Smooth muscle cell (in vitro differentiated cells): Measurements from ENCODE around the gene GRAP2. TPM values are rescaled to one million over a fixed set of nuclear protein-coding genes. Genes with fewer than 3 reads are reported as not detected.

Experiments
- DNase-seq: peaks from one replicate; lab custom pipeline; 2025; ENCODE audit not compliant: unreplicated experiment; lab: John Stamatoyannopoulos, UW
- H2AFZ ChIP-seq: fragments of 200-600 bp; sonication (generic); 2 replicates; pipeline ENCODE4 v1.6.0; 2016; ENCODE audit warnings: antibody characterized with exemption, low read depth, mild to moderate bottlenecking
- H3F3A ChIP-seq: fragments of 200-600 bp; sonication (generic); 2 replicates; pipeline ENCODE4 v1.6.0; 2017; ENCODE audit warnings: antibody characterized with exemption, low read depth
- H3K27ac ChIP-seq: fragments of 200-600 bp; sonication (generic); 2 replicates; pipeline ENCODE4 v1.5.1; 2016; ENCODE audit warnings: low read depth, mild to moderate bottlenecking
- H3K27me3 ChIP-seq: fragments of 200-600 bp; sonication (generic); 2 replicates; pipeline ENCODE4 v1.6.1; 2016; ENCODE audit warnings: low read depth, mild to moderate bottlenecking
- H3K36me3 ChIP-seq: fragments of 200-600 bp; sonication (generic); 2 replicates; pipeline ENCODE4 v1.5.1; 2016; ENCODE audit warnings: low read depth
- H3K4me1 ChIP-seq: fragments of 200-600 bp; sonication (generic); 2 replicates; pipeline ENCODE4 v1.5.1; 2016; ENCODE audit warnings: low read depth
- H3K4me2 ChIP-seq: fragments of 200-600 bp; sonication (generic); 2 replicates; pipeline ENCODE4 v1.6.0; 2016; ENCODE audit warnings: mild to moderate bottlenecking
- H3K4me3 ChIP-seq: fragments of 200-600 bp; sonication (generic); 2 replicates; pipeline ENCODE4 v1.5.1; 2016; ENCODE audit warnings: mild to moderate bottlenecking
- H3K79me2 ChIP-seq: fragments of 200-600 bp; sonication (generic); 2 replicates; pipeline ENCODE4 v1.6.0; 2016; ENCODE audit warnings: low read depth, mild to moderate bottlenecking
- H3K9ac ChIP-seq: fragments of 200-600 bp; sonication (generic); 2 replicates; pipeline ENCODE4 v1.6.0; 2016; ENCODE audit warnings: low read depth
- H3K9me3 ChIP-seq: fragments of 200-600 bp; sonication (generic); replicated peaks from 2 replicates; pipeline ENCODE4 v1.5.1; 2016; ENCODE audit warnings: low read depth
- H4K20me1 ChIP-seq: fragments of 200-600 bp; sonication (generic); 2 replicates; pipeline ENCODE4 v1.6.0; 2016; ENCODE audit warnings: low read depth
- CTCF ChIP-seq: fragments of 200-600 bp; sonication (generic); IDR thresholded peaks from 2 replicates; pipeline ENCODE4 v1.5.1; 2017; ENCODE audit warnings: borderline replicate concordance, mild to moderate bottlenecking, antibody characterized with exemption; ENCODE audit not compliant: insufficient read depth, poor library complexity, severe bottlenecking
- WGBS: methylation state at CpG from one replicate; pipeline ENCODE4 v1.1.7; 2016; ENCODE audit warnings: low lambda C conversion rate; 5-methylcytosine and 5-hydroxymethylcytosine counted together
- polyA plus RNA-seq: library from polyadenylated mRNA; unstranded; fragments of >200 nt; fragmentation: Nextera tagmentation; extraction: Ambion mirVana; gene quantifications from 2 replicates; pipeline ENCODE4 v1.2.1, GENCODE V29; 2016
- total RNA-seq: library from RNA; depleted of rRNA; stranded (reverse); fragments of >200 nt; gene quantifications from 2 replicates; pipeline ENCODE4 v1.2.3, GENCODE V29; 2014

Gene GRAP2
- total RNA-seq (not detected in 2 replicates), polyA plus RNA-seq (not detected in 2 replicates)

GRCh38 chr22:39900306-39901227 lies at the start of gene GRAP2:
GRAP2 (plus strand) TSS chr22:39901084; CDS start chr22:39947107, 46,023 bp downstream.
- Histone ChIP-seq H3K4me2 (no peak within 1 kb of the TSS), H4K20me1 (no peaks in the 10 kb centered on the region), H3F3A (no peaks in the 10 kb centered on the region), H3K9me3 (no peaks in the 10 kb centered on the region), H2AFZ (no peak within 1 kb of the TSS), H3K27ac (no peak within 1 kb of the TSS), H3K9ac (no peak within 1 kb of the TSS), H3K4me1 (no peaks in the 10 kb centered on the region), H3K27me3 (peaks cover 55% of the 10 kb centered on the region), H3K79me2 (no peaks in the 10 kb centered on the region), H3K4me3 (no peak within 1 kb of the TSS), H3K36me3 (no peaks in the 10 kb centered on the region)
- WGBS: 81% methylated on average over 4 of the region's 4 CpGs
- TF ChIP-seq CTCF: no peak
- no peak for DNase-seq

GRCh38 chr22:39851606-39852315 lies 49.1 kb upstream of the GRAP2 start:
- no peaks in the 10 kb centered on the region for H3K36me3 ChIP-seq
- no peaks in the 10 kb centered on the region for H3K9me3 ChIP-seq
- H4K20me1 ChIP-seq: no peaks in the 10 kb centered on the region
- H3K4me2 ChIP-seq: no peak overlapping the region
- H3K4me1 ChIP-seq: no peaks in the 10 kb centered on the region
- DNase-seq: no peak
- no peak overlapping the region for H3K27ac ChIP-seq
- H3K27me3 ChIP-seq: peaks cover 43% of the 10 kb centered on the region
- no peak for TF ChIP-seq CTCF
- WGBS: 94% methylated on average over 4 of the region's 4 CpGs
- H3K9ac ChIP-seq: no peak overlapping the region
- no peak overlapping the region for H2AFZ ChIP-seq
- no peaks in the 10 kb centered on the region for H3F3A ChIP-seq
- H3K79me2 ChIP-seq: no peaks in the 10 kb centered on the region
- H3K4me3 ChIP-seq: no peak overlapping the region

GRCh38 chr22:39852799-39853198 lies 48.1 kb upstream of the GRAP2 start:
- Histone ChIP-seq H3K27ac (no peak overlapping the region), H3K36me3 (no peaks in the 10 kb centered on the region), H2AFZ (no peak overlapping the region), H3F3A (no peaks in the 10 kb centered on the region), H4K20me1 (no peaks in the 10 kb centered on the region), H3K27me3 (peaks cover 44% of the 10 kb centered on the region), H3K4me3 (no peak overlapping the region), H3K79me2 (no peaks in the 10 kb centered on the region), H3K9ac (no peak overlapping the region), H3K4me1 (no peaks in the 10 kb centered on the region), H3K4me2 (no peak overlapping the region), H3K9me3 (no peaks in the 10 kb centered on the region)
- no peak for DNase-seq
- WGBS: 74% methylated on average over 2 of the region's 2 CpGs
- no peak for TF ChIP-seq CTCF
